GM19372 (cell line): Measurements from ENCODE around the gene MMRN1.

Experiments used
- ATAC-seq: cut with Tn5 transposase; IDR thresholded peaks from one replicate; pipeline ENCODE4 v1.9.1; 2021; ENCODE audit warnings: mild to moderate bottlenecking, low read depth, moderate library complexity; ENCODE audit not compliant: unreplicated experiment

The MMRN1 gene

DNA sequence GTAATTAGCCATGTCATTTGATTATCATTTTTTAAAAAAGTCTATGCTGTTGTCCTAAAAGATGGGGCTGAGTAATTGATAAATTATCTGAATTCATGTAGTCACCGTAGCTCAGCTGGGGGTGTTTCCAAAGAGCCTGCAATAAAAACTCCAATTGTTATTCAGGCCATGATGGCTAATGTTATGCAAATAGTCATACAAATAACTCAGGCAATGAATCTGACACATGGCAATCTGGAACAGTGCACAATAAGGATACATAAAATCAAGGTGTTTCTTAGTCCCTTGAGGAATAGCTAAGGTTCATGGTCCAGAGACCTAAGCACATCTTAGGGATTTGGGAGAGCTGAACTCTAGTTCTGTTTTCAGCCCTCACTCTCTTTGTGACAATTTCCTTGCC lies 15.2 kb downstream of the MMRN1 start:
- no peak for ATAC-seq

DNA sequence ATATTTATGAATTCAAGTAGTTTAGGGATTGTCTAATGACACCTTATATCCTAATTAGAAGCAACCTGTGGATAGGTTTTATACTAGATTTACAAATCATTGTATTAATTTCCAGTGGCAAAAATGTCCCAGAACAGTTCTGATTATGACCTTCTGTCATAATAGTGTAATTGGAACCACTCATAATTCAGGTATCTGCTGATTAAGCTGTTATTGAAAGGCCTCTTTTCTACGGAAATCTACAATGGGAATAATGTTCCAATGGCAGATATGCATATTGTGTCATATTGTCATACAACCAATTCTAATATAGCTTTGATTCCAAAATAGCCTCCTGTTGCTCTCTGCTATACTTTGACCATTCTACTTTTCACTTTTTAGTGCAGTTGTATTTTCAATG lies 19.0 kb downstream of the MMRN1 start:
- ATAC-seq = no peak

DNA sequence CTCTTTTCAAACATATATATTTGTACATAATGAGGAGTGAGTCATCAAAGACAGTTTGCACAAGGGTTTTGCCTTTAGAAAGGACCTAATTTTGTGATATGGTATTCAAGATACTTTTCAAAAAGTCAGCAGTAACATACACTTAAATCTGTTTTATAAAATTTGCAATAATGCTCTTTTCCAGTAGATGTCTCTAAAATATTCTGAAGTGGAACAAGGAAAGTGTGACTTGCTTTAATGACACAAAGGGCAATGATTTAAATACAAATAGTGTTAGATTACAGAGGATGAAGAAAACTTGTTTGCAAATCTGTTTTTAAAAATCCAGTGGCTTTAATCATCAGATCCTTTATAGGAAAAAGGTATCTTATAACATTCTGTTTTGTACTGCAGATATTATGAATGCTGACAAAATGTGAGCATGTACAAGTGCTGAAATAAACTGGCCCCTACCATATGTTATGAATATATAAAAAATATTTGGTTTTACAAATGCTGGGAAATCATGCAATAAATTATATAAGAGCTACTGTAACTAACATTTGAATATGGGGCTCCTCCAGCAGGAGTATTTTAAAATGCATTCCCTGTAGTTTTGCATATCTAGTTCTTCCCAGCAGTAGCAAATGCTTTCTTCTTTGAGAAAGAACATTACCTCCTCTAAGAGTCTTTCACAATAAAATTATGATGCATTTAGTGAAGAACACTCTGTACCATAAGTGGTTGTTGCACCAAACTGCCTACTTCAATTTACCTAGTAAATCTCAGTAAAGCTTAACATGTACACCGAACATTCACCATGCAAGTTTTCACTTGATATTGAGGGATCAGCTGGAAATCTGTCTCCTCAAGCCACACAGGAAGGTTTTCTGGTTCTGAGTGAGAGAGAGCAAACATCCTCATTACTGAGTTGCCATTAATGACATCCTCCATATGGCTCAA lies 20.2 kb downstream of the MMRN1 start:
- ATAC-seq = no peak

DNA sequence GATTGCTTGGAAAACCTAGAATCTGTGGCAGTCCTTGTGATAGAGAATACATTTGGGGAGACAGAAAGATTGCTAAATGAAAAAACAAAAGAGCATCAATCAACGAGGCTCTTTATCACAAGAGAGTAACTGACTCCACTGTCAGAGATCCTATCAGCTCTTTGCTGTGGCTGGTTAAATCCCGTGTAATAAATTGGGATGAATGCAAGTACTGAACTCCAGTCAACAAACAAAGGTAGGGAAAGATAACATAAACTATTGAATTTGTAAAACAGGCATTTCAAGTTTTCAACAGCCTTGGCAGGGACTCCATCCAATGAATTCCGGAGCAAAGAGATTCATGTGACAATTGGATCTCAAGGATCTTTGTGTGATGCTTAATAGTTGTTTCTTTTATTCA lies 21.3 kb downstream of the MMRN1 start:
- ATAC-seq = no peak

DNA sequence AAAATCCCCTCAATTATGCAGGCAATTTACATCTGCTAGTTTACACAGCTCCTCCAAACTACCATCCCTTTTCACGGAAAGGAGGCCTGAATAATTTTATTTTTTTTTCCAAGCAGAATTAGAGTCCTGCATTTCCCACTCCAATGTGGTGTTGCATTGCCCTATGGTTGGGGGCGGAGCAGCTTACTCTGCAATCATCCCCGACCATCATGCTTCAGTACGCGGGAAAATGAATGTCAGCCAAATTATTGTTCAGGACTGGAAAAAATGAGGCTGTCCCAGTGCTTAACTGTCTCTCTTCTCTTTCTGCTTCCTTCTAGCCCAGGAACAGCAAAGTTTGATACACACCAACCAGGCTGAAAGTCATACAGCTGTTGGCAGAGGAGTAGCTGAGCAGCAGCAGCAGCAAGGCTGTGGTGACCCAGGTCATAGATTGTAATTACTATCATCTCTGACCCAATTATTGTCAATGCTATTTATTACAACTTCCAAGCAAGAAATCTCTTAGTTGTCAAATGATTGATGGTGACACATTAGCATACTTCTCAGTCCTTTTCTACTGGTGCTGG lies 28.3 kb downstream of the MMRN1 start:
- ATAC-seq = no peak

DNA sequence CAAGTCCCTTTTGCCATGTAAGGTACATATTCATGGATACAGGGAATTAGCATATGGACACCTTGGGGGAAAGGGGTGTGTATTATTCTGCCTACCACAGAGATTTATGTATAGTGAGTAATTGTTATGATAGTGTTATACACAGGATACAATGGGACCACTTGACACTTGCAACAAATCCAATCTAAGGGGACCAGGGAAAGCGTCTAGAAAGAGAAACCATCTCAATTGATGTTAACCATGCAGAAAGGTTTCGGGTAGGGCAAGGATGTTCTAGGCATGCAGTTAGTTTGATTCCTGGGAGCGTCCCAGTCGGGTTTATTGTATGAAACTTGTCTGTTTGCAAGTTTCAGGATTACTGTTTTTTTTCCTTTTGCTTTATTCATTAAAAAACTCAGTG lies 34.2 kb downstream of the MMRN1 start:
- no peak for ATAC-seq

DNA sequence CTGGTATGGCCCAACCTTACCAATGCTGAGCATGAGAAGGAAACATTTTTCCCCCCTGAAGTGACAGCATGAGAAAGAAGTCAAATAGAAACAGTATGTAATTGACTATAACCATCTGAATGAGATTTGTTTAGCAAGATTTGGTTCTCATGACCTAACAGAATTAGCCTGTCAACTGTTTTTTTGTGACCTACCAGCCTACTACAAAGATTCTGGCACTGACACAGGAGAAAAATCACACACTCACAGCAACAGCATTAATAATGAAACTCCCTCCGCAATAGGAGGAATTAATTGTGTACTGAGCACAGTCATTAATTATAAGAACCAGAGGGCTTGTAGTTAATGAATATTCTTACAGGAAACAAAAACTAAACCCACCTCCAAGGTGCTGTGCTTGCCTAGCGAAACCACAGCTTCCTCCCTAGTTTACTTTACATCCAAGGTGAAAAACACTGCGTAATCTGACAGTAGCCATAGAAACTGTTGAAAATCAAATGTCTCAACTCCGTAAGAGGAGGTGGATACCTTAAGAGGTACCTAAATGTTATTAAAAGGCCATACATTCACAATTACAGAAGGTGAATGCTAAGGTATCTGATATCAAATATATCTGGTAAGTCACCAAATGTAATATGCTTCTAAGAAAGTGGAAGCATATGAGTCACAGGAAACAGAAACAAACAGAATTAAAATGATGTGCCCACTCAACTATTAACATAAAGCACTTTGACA lies 34.9 kb downstream of the MMRN1 start:
- peak; percentile 78 for ATAC-seq

DNA sequence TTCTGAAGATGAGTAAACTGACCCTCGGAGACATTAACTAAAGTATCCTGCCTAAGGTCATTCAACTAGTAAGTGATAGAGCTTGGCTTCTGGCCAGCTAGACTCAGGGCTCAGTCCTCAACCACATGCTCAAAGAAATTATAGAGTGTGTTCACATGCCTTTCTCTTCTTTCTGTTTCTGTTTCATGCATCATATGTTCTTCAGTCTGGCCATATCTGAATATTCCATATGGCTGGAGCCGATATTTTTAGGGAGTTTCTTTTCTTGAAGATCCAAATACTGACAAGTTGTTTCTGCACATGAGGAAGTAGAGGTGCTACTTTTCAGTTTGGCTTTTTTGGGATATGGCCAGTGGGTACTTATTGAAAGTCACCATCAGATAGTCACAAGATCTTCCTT lies 44.9 kb downstream of the MMRN1 start:
- no peak for ATAC-seq

DNA sequence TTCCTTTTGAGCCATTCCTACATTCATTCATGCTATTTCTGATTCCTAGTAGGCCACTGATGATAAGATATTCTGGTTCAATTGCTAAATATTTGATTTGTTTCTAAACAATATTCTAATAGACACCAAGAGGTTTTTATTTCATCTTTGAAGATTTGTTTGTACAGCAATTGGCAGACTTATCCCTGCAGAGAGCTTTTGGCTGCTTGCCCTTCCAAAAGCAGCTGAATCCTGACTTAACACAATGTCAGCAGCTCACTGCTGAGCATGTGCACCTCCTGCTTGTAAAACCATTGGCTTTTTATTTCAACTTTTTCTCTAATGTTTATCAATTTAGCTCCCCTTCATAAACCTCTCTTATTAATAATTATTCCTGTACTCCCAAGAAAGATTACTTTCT lies 45.3 kb downstream of the MMRN1 start:
- ATAC-seq = no peak

DNA sequence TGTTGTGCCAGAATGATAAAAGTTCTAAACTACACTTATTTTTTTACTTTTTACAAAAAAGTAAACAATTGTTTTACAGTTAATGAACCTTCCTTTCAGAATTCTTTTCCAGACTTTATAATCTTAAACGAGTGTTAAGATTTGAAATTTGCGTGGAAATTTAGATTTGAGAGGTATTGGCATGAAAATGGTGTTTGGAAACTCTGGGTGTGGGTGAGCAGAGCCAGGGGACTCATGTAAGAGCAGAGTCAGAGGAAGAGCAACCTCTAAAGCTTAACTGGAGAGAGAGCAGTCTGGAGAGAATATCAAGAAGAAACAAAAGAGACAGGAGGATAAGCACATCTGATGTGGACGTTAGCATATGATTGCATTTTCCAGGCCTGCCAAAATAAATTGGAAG lies 48.2 kb downstream of the MMRN1 start:
- ATAC-seq = no peak

DNA sequence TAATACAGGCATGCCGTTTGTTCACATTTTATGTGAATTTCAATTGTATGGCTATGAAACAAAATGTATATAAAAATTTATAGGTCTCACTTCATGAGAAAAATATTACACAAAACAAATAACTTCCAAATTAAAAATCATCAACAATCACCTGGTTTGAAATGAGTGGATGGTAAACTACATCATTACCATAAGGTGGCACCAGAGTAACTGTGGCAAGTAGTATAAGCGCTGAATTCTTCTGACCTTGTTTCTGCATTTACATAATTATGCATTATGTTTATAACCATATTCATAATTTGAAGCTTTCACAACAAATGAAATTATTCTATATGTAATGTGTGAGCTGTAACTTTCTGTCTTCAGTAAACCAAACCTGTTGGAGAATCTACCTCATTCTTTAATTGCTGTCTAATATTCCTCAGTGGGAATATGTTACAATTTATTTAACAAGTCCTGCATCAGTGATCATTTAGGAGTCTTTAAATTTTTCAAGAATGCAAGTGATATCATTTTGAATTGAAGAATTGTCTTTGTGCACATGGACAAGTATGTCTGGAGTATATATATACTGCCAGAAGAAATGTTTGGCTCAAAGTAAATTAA lies 55.2 kb downstream of the MMRN1 start:
- ATAC-seq = no peak

DNA sequence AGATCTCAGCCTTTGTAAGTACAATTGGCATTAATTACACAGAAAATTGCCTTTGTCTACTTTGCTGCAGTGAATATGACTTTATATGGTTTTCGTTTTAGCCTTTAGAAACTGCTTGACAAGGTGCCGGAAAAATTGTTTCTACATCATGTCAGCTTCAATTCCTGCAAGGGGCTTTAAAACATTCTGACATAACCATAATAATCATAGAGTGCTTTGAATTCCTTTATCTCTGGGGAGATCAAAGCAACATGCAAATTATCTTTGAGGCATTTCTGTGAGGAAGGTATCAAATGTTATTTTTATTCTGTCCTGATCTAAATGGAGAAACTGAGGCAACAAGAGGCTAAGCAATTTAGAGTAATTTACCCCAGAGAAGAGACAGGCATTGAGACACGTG lies 57.8 kb downstream of the MMRN1 start:
- no peak for ATAC-seq

DNA sequence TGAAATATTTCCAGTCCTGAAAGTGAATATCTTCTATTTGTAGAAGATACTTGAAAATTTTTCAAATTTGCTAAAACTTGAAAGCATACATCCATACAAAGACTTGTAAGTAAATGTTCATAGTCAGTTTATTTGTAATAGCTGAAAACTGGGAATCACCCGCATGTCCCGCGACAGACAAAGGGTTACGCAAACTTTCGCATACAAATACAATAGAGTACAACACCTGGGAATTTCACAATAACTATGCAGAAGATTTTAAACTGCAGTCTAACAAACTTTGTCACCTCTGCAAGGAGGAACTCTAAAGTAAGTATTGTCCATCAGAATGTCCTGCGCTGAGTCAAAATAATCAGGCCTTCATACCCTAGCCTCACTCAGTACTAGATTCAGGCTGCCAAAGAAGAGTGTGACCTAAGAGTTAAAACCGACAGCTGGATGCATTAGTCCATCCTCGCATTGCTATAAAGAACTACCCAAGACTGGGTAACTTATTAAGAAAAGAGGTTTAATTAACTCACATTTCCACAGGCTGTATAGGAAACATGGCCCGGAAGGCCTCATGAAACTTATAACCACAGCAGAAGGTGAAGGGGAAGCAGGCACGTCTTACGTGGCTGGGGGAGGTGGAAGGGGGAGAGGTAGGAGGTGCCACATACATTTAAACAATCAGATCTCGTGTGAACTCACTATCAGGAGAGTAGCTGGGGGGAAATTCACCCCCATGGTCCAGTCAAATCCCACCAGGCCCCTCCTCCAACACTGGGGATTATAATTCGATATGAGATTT lies 60.4 kb downstream of the MMRN1 start:
- ATAC-seq = no peak

DNA sequence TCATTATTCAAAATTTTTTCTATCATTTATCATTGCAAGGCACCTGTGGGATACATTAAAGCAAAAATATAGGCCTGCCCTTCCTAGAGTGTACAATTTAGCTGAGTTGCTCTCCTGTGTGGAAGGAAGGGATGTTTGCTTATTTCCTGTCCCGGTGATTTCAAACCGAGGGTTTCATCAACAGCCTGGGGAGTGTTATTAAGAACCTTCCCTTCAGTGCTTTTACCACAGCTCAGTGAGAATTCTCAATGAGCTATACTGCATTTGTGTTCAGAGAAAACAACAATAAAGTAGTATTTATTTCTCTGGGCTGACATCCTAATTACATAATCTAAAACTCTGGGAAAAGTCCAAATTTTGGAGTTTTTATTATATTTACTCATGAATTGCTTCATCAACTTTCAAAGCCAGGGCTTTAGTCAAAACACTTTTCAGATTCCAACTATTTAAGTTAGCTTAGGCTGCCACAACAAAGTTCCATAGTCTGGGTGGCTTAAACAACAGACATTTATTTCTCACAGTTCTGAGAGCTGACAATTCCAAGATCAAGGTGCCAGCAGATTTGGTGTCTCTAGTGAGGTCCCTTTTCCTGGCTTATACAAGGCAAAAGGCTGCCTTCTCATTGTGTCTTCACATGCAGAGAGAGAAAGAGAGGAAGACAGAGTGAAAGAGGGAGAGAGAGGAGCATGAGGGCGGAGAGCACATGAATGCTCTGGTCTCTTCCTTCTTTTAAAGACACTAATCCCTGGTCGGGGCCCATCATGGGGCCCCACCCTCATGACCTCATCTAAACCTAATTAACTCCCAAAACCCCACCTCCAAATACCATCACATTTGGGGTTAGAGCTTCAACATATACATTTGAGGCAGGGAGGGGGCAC lies 62.6 kb downstream of the MMRN1 start:
- no peak for ATAC-seq

DNA sequence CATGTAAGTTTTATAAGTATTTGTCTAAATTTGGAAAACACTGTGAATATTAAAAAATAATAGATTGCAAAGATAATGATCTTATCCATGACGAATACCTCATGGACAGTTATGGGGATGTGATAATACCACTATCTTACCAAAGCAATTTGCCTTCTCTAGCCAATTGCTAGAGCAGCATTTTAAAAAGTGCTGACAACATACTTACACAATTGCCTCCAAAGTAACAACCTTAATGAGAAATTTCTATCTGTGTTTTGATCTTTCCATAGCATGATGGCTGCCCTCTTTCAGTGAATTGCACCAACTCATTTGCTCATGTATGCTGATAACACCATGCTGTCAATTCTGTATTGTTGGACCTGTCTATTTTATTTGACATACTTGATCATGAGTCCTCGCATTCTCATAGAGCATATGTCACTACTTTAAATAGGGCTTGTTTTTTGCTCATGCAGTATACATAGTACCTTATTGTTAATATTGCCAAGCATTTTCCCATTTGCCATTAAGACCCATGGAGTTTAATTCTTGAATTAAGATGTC lies 87.2 kb downstream of the MMRN1 start:
- no peak for ATAC-seq

DNA sequence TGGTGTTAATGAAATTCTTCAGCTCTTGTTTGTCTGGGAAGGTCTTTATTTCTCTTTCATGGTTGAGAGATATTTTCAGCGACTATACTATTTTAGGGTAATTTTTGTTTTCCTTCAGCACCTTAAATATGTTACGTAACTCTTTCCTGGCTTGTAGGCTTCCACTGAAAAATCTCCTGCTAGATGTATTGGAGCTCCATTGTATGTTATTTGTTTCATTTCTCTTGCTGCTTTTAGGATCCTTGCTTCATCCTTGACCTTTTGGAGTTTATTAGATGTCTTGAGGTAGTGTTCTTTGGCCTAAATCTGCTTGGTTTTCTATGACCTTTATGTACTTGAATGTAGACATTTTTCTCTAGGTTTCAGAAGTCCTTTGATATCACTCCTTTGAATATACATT lies 93.6 kb downstream of the MMRN1 start:
- no peak for ATAC-seq

DNA sequence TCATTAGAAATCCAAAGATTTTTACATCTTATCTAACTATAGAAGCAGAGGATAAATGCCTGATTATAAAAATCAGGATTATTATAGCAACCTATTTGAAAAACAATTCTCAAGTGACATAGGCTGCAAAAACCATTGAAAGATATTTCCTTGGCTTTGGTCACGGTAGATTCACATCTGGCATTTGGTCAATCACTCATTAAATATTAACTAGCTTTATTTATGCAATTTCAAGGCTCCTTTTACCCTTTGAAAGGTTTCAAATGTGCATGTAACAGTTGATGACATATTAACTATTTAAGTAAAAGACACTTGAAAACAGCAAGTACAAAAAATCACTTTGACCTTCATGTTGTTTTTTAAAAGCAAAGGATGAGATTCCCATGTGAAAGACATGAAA lies 98.1 kb downstream of the MMRN1 start:
- no peak for ATAC-seq

DNA sequence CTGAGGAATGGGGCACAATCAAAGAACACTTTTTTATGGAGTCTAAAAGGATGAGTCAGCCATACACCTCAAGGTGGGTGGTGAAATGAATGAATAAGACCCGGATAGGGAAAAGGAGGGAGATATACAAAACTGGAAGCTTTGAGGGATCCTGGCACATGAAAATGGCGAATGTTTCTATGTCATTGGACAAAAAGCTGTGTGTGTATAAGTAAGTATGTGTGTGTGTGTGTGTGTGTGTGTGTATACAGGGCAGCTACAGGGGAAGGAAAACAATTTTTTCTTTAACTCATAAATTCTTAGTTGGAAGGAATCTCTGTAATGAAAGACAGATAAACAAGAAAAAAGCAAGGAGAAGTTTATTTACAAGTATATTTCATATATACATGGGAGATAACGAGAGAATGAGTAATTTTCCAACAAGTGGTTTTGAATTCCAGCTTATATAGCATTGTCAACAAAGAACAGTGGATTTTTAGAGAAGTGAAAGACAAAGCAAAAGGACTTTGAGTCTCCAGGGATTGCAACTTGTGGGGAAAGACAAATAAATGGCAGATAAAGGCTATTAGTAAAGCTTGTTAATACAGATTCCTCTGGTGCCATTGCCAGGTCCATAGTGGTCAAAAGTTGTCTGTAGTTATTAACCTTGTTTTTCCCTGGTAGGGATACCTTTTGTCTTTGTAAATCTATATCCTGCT lies 99.7 kb downstream of the MMRN1 start:
- ATAC-seq = no peak

DNA sequence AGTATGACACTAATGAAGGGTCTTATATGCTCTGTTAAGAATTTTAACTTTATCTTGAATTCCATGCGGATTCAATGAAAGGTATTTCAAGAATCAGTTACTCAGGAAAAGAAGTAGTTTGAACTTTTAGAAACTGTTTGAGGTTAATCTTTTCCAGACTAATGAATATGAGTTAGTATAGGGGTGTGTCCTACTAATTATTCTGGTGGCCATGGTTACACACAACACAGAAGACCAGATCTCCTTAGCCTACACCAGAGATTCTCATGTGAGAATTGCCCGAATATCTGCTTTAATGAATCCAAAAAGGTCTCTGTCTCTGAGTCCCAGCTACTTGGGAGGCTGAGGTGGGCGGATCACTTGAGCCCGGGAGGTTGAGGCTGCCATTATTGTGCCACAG lies 100.4 kb downstream of the MMRN1 start:
- ATAC-seq = no peak
